Liver (tissue), 3 donors: ENCODE data around the gene KRTAP10-5.

ENCODE experiments used
- TAF1 ChIP-seq: conservative IDR thresholded peaks from 2 replicates; pipeline ENCODE4 v1.6.1; 2016; ENCODE audit warnings: antibody characterized with exemption, mild to moderate bottlenecking
- TF ChIP-seq, protein P1 (sequence below): fragments of 150-350 bp; IDR thresholded peaks from 2 replicates; pipeline ENCODE4 v1.5.1; 2017; ENCODE audit warnings: improper control_type of control experiment, low read depth, low read length; ENCODE audit not compliant: missing input control
- donor health status: healthy.
- donor health status: healthy.

DNA sequence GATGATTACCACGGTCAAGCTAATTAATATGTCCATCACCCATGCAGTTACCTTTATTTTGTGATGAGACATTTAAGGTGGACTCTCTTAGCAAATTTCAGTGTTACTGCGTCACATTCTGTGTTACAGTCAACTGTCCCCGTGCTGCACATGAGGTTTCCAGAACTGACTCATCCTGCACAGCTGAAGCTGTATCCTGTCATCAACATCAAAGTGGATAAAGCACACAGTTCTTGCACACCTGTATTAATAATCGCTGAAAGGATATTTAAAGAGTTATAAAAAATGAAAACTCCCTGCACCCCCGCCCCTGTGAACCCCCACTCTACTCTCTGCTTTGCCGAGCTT, 3.4 kb upstream of the KRTAP10-5 start:
- TF ChIP-seq, protein P1, sequence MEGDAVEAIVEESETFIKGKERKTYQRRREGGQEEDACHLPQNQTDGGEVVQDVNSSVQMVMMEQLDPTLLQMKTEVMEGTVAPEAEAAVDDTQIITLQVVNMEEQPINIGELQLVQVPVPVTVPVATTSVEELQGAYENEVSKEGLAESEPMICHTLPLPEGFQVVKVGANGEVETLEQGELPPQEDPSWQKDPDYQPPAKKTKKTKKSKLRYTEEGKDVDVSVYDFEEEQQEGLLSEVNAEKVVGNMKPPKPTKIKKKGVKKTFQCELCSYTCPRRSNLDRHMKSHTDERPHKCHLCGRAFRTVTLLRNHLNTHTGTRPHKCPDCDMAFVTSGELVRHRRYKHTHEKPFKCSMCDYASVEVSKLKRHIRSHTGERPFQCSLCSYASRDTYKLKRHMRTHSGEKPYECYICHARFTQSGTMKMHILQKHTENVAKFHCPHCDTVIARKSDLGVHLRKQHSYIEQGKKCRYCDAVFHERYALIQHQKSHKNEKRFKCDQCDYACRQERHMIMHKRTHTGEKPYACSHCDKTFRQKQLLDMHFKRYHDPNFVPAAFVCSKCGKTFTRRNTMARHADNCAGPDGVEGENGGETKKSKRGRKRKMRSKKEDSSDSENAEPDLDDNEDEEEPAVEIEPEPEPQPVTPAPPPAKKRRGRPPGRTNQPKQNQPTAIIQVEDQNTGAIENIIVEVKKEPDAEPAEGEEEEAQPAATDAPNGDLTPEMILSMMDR = no peak
- TF ChIP-seq TAF1 = no peak
